Right ventricle myocardium inferior (tissue), 1 donor: ENCODE results near the gene RNASEH2C. TPM values are rescaled to one million over a fixed set of nuclear protein-coding genes. Genes with fewer than 3 reads are reported as not detected.
"Not testable (repeated sequence)": the region's sequence is repeated elsewhere in the genome, so short reads cannot be mapped to it uniquely, and the experiment has no call there.

Source experiments
- ATAC-seq: fragments of 200-7000 bp; cut with Tn5 transposase; one replicate; pipeline ENCODE4 v1.9.1; 2020; ENCODE audit warnings: mild to moderate bottlenecking, moderate library complexity
- DNase-seq: peaks from one replicate; pipeline ENCODE4 v3.0.0; 2021; ENCODE audit errors: missing footprints
- intact Hi-C: fragments of 100-400 bp; cut with DNase I; formaldehyde crosslinking; loops from one replicate; pipeline ENCODE4 v1.11.0; 2022
- long read RNA-seq: library from polyadenylated mRNA; unstranded; transcript quantifications from one replicate; pipeline ENCODE4 v2.0.0, GENCODE V29; 2021
- total RNA-seq: library from RNA; stranded (reverse); fragmentation: NEBNext Ultra II Directional; extraction: Animal tissue kit (Norgen Biotek cat#: 25700); gene quantifications from one replicate; pipeline ENCODE4 v1.2.1, GENCODE V29; 2021
- donor health status: DM: no; HTN: yes; CAD: no; lungs with severe emphysema.

Gene RNASEH2C
- 52.3 TPM for total RNA-seq
- long read RNA-seq, transcript RNASEH2C-201 (4 exons, 2,794 nt) = major isoform, 25 of 35 reads
- long read RNA-seq, transcript RNASEH2C-203 (3 exons, 2,798 nt) = minor isoform, 7 of 35 reads
- long read RNA-seq, partial matches to known transcripts = 0 of 35 reads
- long read RNA-seq, other reads (novel, unspliced or antisense) = 1 of 35 reads

DNA sequence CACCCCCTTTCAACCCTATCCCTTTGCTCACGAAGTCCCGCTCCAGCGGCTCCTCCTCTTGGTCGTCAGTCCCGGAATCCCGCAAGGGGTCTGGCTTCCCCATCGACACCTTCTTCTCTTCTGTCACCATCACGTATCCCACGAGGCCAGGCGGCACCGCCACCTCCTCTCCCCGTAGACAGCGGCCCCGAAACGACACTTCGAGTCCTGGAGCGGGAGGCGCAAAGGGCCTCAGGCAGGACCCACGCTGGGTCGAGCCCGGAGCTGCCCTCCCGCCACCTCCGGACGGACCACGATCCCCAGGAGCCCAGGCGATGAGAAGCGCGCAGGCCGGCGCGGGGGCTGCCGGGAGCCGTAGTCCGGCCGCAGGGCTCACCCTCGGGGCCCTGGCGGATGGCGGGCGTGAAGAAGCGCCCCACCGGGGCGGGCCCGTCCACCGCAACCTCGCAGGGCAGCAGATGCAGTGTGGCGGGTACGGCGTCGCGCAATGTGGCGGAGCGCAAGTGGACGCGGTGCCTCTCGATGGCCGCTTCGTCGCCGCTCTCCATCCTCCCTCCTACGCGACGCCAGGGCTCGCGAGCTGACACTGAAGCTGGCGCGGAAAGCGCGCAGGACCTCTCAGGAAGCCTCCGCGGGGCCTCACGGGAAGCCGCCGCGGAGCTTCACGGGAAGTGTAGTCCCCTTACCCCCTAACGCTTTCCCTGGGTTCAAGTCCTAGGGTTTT lies at the start of gene RNASEH2C:
RNASEH2C (minus strand) TSS at position 588 of the 724 bp plus-strand sequence; CDS start at position 548, 40 bp downstream.
- ATAC-seq = peak; percentile 96
- intact Hi-C loops = no loop called here
- peak; percentile 93 for DNase-seq

DNA sequence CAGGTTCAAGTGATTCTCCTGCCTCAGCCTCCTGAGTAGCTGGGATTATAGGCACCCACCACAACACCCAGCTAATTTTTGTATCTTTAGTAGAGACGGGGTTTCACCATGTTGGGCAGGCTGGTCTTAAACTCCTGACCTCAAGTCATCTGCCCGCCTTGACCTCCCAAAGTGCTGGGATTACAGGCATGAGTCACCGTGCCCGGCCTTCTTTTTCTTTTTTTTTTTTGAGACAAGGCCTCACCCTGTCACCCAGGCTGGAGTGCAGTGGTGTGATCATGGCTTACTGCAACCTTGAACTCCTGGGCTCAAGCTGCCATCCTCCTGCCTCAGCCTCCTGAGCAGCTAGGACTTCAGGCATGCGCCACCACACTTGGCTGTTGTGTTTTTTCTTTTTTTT lies 47.2 kb upstream of the RNASEH2C start:
- intact Hi-C loops, DNase-seq, ATAC-seq: not testable (repeated sequence)

DNA sequence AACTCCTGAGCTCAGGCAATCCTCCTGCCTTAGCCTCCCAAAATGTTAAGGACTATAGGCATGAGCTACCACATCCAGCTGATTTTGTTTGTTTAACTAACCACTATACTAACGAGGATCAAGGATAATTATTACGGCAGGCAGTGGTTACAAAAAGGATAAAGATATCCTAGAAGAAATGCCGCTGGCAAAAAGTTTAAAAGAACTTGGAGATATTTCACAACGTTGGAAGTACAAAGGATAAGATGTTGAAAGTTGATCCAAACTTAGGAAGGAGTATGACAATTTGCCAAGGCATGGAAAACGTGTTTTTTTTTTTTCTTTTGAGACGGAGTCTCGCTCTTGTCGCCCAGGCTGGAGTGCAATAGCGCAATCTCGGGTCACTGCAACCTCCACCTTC lies 46.8 kb upstream of the RNASEH2C start:
- ATAC-seq (no peak), DNase-seq (no peak)
- intact Hi-C loops = no loop called here

GRCh38 chr11:65766535-65766934 lies 45.9 kb upstream of the RNASEH2C start:
- no peak for ATAC-seq
- no peak for DNase-seq
- intact Hi-C loops = no loop called here

DNA sequence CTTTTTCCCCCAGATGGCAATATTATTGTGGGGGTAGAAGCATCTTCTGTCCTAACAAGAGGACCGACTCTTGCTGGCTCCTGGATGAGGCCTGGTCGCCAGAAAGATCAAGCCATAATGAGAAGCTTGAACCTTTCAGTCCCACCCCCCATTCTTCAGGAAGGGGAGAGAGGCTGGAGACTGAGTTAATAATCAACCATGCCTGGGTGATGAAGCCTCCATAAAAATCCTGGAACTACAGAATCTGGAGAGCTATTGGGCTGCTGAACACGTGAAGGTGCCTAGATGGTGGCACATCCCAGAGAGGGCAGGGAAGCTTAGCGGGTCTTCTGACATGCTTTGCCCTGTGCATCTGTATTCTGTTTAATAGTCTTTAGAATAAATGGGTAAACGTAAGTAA lies 43.8 kb upstream of the RNASEH2C start:
- DNase-seq = no peak
- ATAC-seq = no peak
- intact Hi-C loops = no loop called here

DNA sequence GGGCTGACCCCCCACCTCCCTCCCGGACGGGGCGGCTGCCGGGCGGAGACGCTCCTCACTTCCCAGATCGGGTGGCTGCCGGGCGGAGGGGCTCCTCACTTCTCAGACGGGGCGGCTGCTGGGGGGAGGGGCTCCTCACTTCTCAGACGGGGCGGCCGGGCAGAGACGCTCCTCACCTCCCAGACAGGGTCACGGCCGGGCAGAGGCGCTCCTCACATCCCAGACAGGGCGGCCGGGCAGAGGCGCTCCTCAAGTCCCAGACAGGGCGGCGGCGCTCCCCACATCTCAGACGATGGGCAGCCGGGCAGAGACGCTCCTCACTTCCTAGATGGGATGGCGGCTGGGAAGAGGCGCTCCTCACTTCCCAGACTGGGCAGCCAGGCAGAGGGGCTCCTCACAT lies 42.2 kb upstream of the RNASEH2C start:
- DNase-seq, ATAC-seq, intact Hi-C loops: not testable (repeated sequence)

GRCh38 chr11:65762169-65762568 lies 41.6 kb upstream of the RNASEH2C start:
- DNase-seq, intact Hi-C loops, ATAC-seq: not testable (repeated sequence)

DNA sequence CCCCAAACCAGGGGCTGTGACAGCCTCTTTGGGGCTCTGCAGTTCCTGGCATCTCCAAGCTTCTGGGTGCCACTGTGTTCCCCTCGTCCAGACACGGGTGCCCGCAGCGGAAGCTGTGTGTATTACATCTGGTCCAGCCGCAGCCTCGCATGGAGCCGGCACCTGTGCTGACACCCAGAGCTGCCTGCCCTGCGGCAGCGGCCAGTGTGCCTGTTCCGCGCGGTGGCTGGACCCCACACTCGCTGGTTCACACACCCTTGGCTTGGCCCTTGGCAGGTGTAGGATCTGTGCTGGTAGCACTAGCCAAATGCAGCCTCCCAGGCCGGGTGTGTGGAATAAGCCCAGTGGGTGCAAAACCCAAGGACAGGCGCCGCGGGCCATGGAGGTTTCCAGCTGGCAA lies 24.5 kb upstream of the RNASEH2C start:
- no peak for ATAC-seq
- intact Hi-C loops = no loop called here
- DNase-seq = no peak

- ATAC-seq (no peak), DNase-seq (no peak)
- intact Hi-C loops = no loop called here
Measured at GRCh38 chr11:65744699-65745042, 24.1 kb upstream of the RNASEH2C start.

GRCh38 chr11:65744026-65744698 lies 23.6 kb upstream of the RNASEH2C start:
- DNase-seq = no peak
- intact Hi-C loops = no loop called here
- ATAC-seq = peak; percentile 37

DNA sequence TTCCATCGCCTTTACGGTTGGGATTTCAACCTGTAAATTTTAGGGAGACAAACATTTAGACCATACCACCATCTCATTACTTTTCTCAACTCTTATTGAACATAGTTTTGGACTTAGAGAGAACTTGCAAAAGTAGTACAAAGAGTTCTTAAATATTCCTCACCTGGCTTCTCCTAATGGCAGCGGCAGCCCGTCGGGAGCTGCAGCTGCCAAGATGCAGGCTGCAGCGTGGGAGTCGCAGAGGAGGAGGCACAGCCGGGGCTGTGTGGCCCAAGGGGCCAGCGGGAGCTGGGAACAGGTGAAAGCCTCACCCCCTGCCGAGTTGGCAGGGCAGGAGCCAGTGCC lies 23.1 kb upstream of the RNASEH2C start:
- intact Hi-C loops = no loop called here

GRCh38 chr11:65742353-65742752 lies 21.8 kb upstream of the RNASEH2C start:
- intact Hi-C loops = no loop called here
- DNase-seq (no peak), ATAC-seq (no peak)

More for the DNA sequence above, 23.1 kb upstream of the RNASEH2C start:
- ATAC-seq = no peak
- no peak for DNase-seq

- no peak for DNase-seq
- intact Hi-C loops = no loop called here
- no peak for ATAC-seq
Measured at GRCh38 chr11:65741185-65741584, 20.6 kb upstream of the RNASEH2C start.

DNA sequence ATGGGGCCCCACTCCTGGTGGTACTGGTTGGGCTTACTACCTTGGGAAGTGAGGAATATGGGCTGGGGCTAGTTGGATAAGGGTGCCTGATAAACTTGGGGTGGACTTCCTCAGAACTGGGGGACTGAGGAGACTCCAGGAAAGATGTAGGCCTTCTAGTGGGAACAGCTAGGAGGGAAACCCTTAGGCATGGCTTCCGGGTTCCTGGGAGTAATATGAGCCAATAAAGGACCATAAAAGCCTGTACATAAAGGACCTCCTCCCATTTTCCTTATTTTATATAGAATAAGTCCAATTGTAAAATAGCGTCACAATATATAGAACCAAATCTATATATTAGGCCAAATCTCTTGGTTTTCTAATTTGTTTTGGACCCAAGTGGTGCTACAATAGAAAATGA lies 18.4 kb upstream of the RNASEH2C start:
- DNase-seq (no peak), ATAC-seq (no peak)
- intact Hi-C loops = no loop called here

- intact Hi-C loops = no loop called here
- DNase-seq = no peak
- no peak for ATAC-seq
Measured at GRCh38 chr11:65736810-65737209, 16.2 kb upstream of the RNASEH2C start.

DNA sequence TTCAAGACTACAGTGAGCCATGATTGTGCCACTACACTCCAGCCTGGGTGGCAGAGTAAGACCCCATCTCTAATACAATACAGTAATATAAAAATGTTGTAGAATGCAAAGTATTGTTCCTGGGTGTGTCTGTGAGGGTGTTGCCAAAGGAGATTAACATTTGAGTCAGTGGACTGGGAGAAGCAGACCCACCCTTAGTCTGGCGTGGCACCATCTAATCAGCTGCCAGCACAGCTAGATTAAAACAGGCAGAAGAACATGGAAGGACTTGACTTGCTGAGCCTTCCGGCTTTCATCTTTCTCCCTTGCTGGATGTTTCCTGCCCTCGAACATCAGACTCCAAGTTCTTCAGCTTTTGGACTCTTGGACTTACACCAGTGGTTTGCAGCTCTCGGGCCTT lies 14.5 kb upstream of the RNASEH2C start:
- intact Hi-C loops, ATAC-seq, DNase-seq: not testable (repeated sequence)

DNA sequence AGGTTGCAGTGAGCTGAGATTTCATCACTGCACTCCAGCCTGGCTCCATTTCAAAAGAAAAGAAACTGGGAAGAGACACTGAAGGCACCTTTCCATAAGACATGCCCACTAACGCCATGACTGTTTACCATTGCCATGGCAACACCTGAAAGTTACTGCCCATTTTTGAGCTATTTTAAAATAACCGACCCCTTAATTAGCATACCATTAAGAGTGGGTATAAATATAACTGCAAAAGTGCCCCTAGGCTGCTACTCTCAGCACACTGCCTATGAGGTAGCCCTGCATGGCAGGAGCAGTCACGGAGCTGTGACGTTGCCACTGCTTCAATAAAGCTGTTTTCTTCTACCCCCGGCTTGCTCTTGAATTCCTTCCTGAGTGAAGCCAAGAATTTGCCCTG lies 9.9 kb upstream of the RNASEH2C start:
- ATAC-seq = no peak
- intact Hi-C loops = no loop called here
- DNase-seq = no peak

DNA sequence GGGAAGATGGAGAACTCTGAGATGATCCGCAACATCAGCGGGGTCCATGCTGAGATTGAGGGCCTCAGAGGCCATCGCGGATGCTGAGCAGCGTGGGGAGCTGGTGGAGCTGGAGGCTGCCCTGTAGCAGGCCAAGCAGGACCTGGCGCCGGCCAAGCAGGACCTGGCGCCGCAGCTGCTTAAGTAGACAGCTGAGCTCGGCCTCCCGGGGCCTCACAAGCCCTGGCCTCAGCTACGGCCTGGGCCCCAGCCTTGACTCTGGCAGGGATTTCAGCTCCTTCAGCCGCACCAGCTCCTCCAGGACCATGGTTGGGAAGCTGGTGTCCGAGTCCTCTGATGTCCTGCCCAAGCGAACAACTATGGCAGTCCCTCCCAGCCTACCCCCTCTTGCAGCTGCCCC lies 7.3 kb upstream of the RNASEH2C start:
- ATAC-seq = no peak
- DNase-seq = no peak
- intact Hi-C loops = no loop called here

- intact Hi-C loops = no loop called here
- DNase-seq = no peak
- no peak for ATAC-seq
Measured at GRCh38 chr11:65726660-65727059, 6.1 kb upstream of the RNASEH2C start.

GRCh38 chr11:65722261-65722660 lies 1.7 kb upstream of the RNASEH2C start:
- intact Hi-C loops = no loop called here
- DNase-seq = no peak
- ATAC-seq = no peak
